ENCODE measurements around the gene GRID2IP.
A peak's percentile ranks its signal among the peaks of the same experiment; 100 is the strongest.

GRID2IP gene

DNA sequence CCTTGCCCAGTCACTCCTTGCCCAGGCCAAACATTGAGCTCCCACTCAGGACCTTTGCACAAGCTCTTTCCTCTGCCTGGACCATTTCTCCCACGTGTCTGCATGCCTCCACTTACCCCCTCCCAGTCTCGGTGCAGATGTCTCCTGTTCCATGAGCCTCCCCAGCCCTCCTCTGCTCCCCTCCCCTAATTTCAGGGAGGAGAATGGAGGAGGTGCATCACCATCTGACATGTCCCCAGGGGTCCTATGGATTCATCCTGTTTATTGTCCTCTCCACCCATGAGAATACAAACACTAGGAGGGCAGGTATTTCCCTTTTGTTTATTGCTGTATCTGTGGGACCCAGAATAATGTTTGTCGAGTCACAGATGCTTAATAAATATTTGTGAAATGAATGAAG lies 8.6 kb upstream of the GRID2IP start:
- no peak for DNase-seq

DNA sequence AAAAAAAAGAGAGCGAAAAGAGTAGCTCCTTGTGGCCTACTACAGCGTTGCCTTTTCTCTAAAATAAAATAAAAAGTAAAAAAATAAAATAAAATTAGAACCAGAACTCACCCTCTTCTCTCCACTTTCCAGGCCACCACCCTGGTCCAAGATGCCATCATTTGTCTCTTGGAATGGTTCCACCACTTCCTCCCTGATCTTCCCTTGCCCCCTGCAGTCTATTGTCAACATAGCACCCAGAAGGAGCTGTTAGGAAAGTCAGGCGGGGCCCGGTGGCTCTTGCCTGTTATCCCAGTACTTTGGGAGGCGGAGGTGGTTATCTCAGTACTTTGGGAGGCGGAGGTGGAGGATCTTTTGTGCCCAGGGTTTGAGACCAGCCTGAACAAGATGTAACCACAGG lies 7.6 kb upstream of the GRID2IP start:
- peak in 2 of 3 experiments; percentile 18 to 66 for DNase-seq

DNA sequence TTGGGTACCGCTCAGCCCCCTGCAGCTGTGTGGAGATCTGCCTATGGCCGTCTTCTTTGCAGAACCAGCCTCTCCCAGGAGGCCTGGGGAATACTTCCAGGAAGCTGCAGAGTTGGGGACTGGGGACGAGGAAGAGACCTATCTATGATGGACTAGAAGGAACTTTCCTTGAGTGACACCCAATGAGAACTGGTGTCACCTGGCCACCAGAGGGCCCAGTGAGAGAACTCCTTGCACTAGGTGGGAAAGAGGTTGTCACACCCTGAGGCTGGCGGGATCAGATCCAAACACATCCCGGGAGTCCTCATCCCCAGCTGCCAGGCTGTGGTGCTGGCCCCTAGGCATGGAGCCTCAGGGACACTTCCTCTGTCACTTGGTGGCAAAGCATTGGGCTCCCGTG lies 4.9 kb upstream of the GRID2IP start:
- peak in 1 of 3 experiments; percentile 16 for DNase-seq

DNA sequence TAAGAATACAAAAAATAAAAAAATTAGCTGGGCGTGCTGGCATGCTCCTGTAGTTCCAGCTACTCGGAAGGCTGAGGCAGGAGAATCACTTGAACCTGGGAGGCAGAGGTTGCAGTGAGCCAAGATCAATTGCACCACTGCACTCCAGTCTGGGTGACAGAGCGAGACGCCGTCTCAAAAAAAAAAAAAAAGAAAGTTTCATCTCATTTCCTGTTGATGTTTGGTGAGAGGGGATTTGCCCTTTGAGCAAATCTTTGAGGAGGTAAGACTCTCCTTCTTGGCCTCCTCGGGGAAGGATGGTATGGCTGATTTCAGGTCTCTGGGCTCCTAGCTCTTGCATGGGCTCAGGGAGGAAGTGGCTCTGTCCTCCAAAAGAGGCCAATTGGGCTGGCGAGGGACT lies 3.6 kb upstream of the GRID2IP start:
- no peak for DNase-seq

DNA sequence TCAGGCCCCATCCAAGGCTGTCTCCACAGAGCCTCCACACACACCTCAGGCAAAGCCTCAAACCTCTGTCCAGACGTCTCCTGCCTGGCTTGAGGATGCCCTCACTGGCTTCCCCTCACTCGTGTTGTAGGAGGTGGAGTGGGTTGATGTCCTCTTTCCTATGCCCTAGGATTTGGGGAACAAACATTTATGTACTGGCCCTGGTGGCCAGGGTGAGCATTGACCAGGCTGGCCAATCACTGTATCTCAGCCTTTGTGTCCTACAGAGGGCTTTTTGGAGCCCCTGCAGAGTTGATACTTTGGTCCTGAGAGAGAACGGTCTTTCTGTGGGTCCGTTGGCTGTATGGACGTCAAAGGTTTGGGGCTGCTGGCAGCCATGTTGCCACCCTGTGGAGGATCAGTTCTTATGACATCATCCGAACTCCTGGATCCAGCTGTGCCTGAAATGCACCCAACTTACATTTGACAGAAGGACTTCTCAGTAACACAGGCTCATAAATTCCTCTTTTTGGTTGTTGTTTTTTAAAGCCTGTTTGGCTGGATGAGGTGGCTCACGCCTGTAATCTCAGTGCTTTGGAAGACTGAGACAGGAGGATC lies 2.3 kb upstream of the GRID2IP start:
- no peak for DNase-seq

DNA sequence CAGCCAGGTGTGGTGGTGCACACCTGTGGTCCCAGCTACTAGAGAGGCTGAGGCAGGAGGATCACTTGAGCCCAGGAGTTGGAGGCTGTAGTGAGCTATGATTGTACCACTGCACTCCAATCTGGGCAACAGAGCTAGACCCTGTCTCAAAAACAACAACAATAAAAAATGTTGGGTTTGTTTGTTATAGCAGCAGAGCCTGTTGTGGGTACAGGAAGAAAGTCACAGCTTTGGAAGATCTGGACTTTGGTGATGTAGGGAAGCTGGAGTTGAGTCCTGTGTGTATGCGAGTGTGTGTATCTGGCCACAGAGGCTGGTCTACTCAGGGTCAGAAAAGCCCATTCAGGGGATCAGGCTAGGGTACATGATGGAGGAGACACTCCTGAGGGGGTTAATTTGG lies 3.9 kb downstream of the GRID2IP start:
- no peak for DNase-seq

DNA sequence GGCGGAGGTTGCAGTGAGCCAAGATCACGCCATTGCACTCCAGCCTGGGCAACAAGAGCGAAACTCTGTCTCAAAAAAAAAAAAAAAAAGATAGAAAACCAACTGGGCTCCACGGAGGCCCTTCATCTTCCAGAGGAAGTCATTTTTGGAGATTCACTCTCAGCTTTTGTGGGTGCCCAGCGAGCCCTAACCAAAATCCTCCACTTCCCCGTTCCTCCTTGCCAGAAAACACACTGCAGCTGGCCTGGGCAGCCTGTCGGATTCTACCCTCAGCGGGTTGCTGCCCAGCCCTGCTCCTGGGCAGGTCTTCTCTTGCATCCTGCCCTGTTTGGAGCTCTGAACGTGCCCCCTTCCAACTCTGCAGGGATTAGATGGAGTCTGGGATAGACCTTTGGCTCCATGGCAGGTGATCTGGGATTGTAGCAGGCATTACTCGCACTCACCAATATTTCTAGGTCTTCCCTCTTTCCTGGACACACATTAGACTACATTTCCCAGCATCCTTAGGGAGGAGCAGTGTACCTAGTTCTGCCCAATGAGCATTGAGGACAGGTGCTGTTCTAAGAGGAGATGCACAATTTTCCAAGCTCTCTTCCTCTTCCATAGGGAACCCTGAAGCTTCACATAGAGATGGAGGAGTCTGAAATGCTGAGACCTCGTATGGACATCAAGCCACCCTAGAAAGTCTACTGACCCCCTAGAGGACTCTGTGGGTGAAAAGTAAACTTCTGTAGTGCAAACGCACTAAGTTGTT lies 4.6 kb downstream of the GRID2IP start:
- DNase-seq: no peak

DNA sequence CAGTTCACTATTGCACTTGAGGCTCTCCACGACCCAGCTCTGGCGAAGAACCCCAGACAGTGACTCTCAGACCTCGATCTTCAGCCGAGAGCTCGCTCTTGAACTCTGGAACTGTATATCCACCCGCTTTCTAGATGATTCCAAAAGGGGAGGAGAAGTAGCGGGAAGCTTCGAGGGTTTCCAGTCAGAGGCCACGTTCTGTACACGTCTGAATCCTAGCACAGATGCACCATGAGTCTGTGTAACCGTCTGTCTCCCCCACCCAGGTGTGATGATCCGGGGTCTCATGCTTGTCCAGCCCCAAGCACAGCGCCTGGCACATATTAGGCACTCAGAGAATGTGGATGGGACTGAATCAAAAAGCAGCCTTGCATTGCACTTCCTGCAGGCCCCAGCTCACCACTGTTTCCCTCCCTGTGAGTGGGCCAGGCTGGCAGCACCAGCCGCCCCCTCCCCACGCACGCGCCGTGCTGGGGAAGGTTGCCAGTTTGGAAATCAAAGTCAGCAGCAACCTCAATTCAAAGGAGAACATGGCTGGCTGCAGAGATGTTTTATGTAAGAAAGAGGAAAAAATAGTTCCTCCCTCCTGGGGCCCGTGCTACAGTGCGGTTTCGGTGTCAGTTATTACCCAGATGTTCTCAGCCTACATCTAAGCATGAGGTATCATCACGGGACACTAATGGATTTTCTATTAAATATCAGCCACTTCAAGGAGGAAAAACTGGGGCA lies 5.7 kb downstream of the GRID2IP start:
- no peak for DNase-seq

DNA sequence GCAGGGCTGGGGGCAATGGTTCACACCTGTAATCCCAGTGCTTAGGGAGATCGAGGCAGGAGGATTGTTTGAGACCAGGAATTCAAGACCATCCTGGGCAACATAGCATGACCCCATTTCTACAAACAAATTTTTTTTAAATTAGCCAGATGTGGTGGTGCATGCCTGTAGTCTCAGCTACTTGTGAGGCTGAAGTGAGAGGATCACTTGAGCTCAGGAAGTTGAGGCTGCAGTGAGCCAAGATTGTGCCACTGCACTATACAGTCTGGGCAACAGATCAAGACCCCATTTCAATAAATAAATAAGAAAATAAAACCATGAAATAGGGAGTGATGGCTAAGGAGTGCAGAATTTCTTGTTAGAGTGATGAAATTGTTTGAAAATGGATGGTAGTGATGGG lies 8.9 kb downstream of the GRID2IP start:
- DNase-seq: no peak

DNA sequence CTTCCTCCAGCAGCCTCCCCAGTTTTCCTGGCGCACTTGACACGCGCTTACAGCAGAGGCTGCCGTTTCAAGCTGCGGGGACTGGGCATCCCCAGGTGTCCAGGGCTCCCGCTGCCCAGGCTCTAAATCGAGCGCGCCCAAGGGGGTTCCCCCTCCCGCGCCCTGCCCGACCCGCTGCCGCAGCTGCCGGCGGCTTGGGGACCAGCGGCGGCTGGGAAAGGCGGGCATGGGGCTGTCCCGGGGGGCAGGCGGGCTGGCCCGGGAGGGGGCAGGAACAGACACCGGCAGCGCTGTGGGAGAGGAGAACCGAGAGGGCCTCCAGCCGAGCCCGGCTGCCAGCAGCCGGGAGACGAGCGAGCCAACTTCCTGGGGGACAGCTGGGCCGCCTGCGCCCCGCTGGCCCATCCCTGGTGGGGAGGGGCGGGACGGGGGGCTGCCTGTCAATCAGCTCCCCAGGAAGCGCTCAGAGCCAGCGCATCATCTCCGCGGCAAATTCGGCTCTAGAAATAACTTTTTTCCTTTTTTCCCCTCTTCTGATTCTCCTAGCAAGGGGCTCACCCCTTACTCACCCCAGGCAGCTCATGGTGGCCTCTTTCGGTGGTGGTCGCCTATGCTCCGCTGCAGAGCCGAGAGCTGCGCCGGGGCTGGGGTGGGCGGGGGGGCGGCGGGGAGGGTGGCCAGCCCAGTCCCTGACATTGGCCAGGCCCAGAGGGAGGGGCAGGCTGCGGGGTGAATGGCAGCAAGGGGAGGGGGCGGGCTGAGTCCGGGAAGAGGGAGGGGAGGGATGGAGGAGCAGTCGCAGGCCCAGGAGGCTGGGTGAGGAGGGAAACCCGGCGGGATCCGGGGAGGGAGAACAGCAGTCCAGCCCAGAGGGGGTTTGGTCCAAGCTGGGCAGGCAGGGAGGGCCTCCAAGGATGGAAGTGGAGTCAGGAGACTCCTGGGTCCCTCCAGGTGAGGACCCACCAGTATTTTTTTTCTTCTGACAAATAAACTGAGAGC lies 14.7 kb downstream of the GRID2IP start:
- DNase-seq: peak in 2 of 3 experiments; percentile 77 to 81

DNA sequence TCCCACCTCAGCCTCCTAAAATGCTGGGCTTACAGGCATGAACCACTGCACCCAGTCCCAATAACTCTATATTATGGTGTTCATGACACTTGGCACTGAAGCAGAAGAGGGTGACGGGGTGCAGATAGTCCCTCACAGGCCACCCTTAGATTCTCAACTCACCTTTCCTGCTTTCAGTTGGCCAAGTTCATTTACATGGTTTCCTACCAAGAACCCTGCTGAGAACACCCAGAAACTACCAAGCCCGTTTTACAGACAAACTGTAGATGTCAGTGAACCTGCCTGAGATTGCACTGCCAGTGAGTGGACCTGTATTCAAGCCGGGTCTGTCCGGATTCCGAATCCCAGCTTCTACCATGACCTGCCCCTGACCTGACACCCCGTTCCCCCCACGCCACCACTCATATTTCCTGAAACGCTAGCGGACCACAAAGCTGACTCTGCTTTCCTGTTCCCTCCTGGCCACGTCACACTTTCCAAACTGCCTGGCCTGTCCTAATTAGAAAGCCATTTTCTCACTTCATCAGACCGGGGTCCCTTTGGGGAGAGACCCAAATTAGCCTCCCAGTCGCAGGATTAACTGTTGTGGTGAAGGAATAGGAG lies 17.3 kb downstream of the GRID2IP start:
- no peak for DNase-seq

DNA sequence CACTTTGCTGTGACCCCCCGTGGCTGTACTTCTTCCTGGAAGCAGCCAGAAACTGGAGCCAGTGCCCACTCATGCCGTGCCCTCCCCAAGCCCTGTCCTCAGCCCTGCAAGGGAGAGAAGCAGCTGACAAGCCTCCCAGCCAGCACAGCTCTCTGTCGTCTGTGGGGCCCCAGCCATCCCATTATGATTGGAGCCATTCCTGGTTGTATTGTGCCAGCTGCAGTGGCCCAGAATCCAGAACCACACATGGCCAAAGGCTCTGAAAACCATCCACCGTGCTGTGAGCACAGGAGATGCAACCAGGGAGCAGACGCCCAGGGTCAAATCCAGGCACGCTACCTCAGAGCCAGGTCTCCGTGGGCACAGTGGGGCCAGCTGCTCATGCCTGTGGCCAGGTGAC lies 18.7 kb downstream of the GRID2IP start:
- no peak for DNase-seq

DNA sequence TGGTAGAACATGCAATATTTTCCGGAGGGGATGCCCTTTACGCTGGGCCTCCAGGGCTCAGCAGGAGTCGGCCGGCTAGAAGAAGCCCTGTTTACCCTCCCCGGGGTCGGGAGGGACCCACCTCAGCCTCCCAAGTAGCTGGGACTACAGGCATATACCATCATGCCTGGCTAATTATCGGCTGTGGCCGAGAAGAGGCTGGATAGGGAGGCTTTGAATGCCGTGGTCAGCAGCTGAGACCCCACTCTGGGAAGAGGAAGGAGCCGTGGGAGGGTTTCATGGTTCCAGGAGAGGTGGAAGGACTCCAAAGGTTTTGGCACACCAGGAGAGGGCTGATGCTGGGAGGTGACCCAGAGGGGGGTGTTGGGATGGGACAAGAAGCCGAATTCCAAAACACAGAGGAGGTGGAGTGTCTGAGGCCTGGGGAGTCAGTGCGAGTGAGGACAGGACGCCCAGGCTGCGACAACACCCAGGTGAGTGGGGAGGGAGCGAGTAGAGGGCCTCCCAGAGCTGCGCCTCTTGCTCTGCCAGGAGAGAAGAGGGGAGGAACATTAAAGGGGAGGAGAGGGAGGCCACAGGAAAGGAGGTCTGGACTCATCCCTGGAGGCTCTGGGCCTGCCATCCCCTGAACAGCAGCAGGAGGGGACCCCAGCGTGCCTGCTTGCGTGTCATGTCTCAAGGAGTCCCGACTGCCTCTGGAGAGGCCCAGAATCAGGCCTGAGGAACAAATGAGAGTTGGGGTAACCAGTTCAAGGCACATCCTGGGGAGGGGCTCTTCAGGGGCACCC lies 19.6 kb downstream of the GRID2IP start:
- DNase-seq: no peak

DNA sequence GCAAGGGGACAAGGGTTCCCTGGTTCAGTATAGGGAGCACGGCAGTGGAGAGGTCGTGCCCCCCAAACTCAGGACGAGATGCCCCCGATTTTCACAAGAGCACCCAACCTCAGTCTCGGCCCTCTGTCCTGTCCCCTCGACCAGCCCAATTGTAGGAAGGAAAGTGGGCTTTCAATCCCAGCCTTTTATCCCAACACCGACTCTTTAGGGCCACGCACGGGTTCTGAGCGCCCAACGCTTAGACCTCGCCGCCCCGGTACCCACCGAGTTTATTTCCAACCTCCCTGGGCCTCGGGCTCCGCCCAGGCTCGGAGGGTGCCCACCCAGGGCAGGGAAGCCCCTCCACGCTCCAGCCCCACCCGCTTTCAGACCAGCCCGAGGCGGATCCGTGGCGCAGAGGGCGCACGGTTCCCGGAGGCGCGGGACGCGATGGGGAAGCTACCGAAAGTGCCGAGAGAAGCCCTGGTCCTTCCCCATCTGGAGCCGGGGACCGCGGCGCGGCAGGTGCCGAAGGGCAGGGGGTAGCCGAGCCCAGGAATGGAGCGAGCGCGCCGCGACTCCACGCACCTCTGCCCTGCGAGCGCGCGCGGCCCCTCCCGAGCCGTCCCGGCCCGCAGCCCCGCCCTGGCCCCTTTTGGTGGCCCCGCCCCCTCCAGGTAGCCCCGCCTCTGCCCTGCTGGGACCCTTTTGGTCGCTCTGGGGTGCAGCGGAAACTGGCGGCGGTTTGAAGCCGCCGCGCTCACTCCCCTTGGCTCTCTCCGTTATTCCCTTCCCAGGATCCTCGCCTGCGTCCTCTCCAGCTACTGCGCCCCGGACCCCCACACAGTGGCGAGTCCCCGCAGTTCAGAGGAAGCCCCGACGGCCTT lies 20.4 kb downstream of the GRID2IP start:
- peak in 2 of 3 experiments; percentile 34 to 37 for DNase-seq

DNA sequence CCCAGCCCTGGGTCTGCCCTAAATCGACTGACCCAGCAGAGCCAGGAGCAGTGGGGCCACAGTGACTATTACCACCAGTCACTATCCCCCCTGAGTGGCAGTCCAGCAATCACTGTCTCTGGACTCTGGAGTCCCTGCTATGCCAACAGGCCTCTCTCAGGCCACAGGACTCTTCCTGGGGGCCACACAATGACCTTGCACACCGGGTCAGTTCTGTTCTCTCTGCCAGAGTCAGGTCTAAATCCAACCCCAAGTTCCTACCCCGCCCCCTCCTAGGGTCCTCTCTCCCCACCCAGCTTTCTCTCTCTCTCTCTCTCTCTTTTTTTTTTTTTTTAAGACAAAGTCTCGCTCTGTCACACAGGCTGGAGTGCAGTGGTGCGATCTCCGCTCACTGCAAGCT lies 21.6 kb downstream of the GRID2IP start:
- DNase-seq: no peak

DNA sequence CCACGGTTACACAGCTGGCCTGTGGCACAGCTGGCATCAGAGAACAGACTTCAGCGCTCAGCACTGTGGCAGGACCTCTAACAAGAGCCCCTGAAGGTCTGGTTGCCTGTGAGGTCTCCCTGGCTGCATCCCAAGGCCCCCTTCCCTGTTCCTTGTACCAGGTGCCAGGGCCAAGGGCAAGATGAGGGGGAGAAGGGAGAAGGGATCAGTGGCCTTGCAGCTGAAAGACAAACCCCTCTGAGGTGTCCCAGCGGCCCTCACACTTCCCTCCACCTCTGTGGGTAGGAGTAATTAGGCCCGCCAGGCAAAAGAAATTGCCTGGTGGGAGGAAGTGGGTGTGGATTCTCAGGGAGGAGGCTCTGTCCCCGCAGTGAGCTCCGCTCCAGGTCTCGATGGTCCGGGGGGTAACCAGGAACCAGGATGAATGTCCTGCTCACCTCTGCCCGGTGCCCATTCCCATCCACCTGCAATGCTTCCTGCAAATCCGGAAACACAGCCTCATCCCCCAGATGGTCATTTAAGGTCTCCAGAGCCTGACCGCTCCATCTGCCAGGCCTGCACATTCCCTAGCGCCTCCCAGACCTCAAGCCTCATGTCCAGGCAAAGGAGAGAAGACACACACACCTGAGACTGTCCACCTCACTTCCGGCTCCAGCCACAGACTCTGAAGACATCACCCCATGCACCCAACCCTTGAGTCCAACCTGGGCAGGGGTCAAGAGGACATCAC lies 22.7 kb downstream of the GRID2IP start:
- no peak for DNase-seq

DNA sequence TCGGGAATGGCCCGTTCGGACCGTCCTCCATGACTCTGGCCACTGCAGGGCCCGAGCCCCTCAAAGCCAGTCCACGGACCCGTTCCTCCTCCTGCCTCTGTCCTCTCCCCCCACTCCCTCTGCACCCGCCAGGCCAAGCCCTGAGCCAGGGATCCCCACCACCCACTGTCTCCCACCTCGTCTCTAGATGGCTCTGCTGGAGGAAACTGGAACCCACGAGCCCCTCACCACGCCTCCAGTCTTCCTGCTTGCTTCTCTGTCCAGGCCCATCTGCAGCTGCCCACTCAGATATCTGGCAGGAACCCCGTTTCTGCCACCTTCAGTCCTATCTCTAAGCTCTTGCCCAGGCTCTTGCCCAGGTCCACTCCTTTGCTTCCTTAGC lies 24.3 kb downstream of the GRID2IP start:
- DNase-seq: no peak

DNA sequence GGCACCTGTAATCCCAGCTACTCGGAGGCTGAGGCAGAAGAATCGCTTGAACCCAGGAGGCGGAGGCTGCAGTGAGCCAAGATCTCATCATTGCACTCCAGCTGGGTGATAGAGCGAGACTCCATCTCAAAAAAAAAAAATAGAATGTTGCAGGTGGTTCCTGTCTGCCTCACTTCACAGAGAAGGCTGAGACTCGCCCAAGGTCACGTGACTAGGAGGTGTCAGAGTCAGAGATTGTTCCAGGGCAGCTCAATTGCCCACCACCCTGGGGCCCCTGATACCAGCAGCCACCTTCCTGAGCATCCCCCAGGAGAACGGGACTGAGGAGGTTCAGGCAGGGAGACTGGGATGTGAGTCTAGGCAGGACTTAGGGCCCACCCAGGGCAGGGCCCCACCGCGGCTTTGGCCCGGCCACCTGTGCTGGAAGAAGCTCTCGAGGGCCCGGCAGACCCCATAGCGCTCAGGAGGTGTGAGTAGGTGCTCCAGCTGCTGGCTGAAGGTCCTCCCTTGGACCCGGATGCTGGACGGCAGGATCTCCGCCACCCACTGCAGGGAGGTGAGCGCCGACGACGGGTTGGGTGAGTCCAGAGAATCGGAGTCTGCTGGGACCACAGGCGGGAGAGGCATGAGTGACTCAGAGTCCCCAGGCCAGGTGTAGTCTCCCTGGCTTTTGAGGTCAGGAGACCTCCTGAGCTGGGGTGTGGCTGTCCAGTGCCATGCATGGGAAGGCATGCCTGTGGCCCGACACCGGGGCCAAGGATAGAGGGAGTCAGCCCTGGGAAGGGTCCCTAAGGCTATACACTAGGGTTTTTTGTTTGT lies 30.9 kb downstream of the GRID2IP start:
- DNase-seq: no peak

Data from NCI-H1417 (cell line).